Prostate gland (tissue), 2 donors: ENCODE measurements around the gene FAM110A. TPM values are rescaled to one million over a fixed set of nuclear protein-coding genes. Genes with fewer than 3 reads are reported as not detected.

Source experiments
- DNase-seq: peaks from one replicate; pipeline ENCODE4 v3.0.0-alpha.2; 2019; ENCODE audit warnings: low spot score
- H3K27ac ChIP-seq, 2 donors: fragments of 200-600 bp; sonication (generic); 2 replicates each; pipeline ENCODE4 v1.5.1; 2017 to 2019
- H3K27me3 ChIP-seq: fragments of 200-600 bp; sonication (generic); replicated peaks from 2 replicates; pipeline ENCODE4 v1.5.1; 2019; ENCODE audit not compliant: insufficient read depth
- H3K36me3 ChIP-seq, 2 donors: fragments of 200-600 bp; sonication (generic); 1 replicate in 1 of 2; 2 replicates in 1 of 2; pipeline versions ENCODE4 v1.5.1 to v1.8.1; 2017 to 2019
- H3K4me1 ChIP-seq: fragments of 200-600 bp; sonication (generic); replicated peaks from 2 replicates; pipeline ENCODE4 v1.5.1; 2019
- H3K4me3 ChIP-seq, 2 donors: fragments of 200-600 bp; sonication (generic); 2 replicates each; pipeline ENCODE4 v1.5.1; 2017 to 2019
- H3K9me3 ChIP-seq: fragments of 200-600 bp; sonication (generic); 2 replicates; pipeline ENCODE4 v1.5.1; 2017
- CTCF ChIP-seq, 4 experiments: fragments of 200-600 bp in 2 of 4; fragments of 450-650 bp in 2 of 4; sonication (generic) in 2 of 4; IDR thresholded peaks; 1 replicate in 3 of 4; 2 replicates in 1 of 4; pipeline ENCODE4 v1.5.1; 2016 to 2019; ENCODE audit warnings: antibody characterized with exemption in 4 of 4, mild to moderate bottlenecking in 2 of 4, moderate library complexity in 2 of 4
- POLR2A ChIP-seq: fragments of 450-650 bp; IDR thresholded peaks from one replicate; pipeline ENCODE4 v1.6.1; 2016; ENCODE audit warnings: antibody characterized with exemption, mild to moderate bottlenecking
- POLR2AphosphoS5 ChIP-seq: sonication (generic); formaldehyde crosslinking; IDR thresholded peaks from one replicate; pipeline ENCODE4 v1.6.1; 2017; ENCODE audit warnings: antibody characterized with exemption
- WGBS: methylation state at CpG from one replicate; pipeline ENCODE4 v1.1.5; 2018; 5-methylcytosine and 5-hydroxymethylcytosine counted together
- intact Hi-C: fragments of 100-400 bp; cut with DNase I; formaldehyde crosslinking; loops from one replicate; pipeline ENCODE4 v1.14.2; 2022
- total RNA-seq, 2 donors: library from RNA; depleted of rRNA; stranded (reverse); fragments of >200 nt; gene quantifications; one replicate each; pipeline ENCODE4 v1.1.0, GENCODE V29; 2016

The FAM110A gene
- total RNA-seq, 2 donors from 2014 or later = 15.5 to 33.0 TPM

GRCh38 chr20:839626-840025, 6.1 kb downstream of the FAM110A start:
- Histone ChIP-seq H3K4me1 (peaks cover 7% of the 10 kb centered on the region), H3K27ac (no peak overlapping the region), H3K9me3 (no peaks in the 10 kb centered on the region), H3K36me3 (no peaks in the 10 kb centered on the region), H3K27me3 (no peaks in the 10 kb centered on the region), H3K4me3 (no peak overlapping the region)
- no peak for DNase-seq
- intact Hi-C loops = loop anchor here (10.0 kb wide), 1 partner anchor 185 kb away; the partner anchor contains the start of gene SRXN1
- TF ChIP-seq CTCF (IDR thresholded peaks at IDR 0.05) = no peak
- TF ChIP-seq POLR2A = no peak
- TF ChIP-seq POLR2AphosphoS5 = no peak
- WGBS = 92% methylated on average over 11 of the region's 11 CpGs

- Histone ChIP-seq H3K27me3 (no peaks in the 10 kb centered on the region), H3K4me3 (peak overlapping the region in 1 of 2 donors; percentile 63), H3K4me1 (peaks cover 14% of the 10 kb centered on the region), H3K36me3 (no peaks in the 10 kb centered on the region), H3K9me3 (no peaks in the 10 kb centered on the region), H3K27ac (peak overlapping the region in 1 of 2 donors; percentile 92)
- intact Hi-C loops = loop anchor here (10.0 kb wide), 1 partner anchor 186 kb away; the partner anchor contains the start of gene SRXN1
- TF ChIP-seq POLR2A (no peak), CTCF (IDR thresholded peaks at IDR 0.05) (no peak), POLR2AphosphoS5 (no peak)
- WGBS = 88% methylated on average over 7 of the region's 7 CpGs
- no peak for DNase-seq
These were observed 7.0 kb downstream of the FAM110A start for GRCh38 chr20:840503-840857.

GRCh38 chr20:840858-841567, 7.5 kb downstream of the FAM110A start:
- intact Hi-C loops = loop anchor here (10.0 kb wide), 1 partner anchor 186 kb away; the partner anchor contains the start of gene SRXN1
- DNase-seq = peak; percentile 79
- H3K27ac ChIP-seq = peak overlapping the region; percentile 87 to 92
- no peaks in the 10 kb centered on the region for H3K27me3 ChIP-seq
- TF ChIP-seq CTCF (IDR thresholded peaks at IDR 0.05) (no peak), POLR2A (peak; percentile 79), POLR2AphosphoS5 (peak; percentile 55)
- 14% methylated on average over 33 of the region's 59 CpGs for WGBS
- no peaks in the 10 kb centered on the region for H3K9me3 ChIP-seq
- peak overlapping the region; percentile 49 to 63 for H3K4me3 ChIP-seq
- peaks cover 14% of the 10 kb centered on the region for H3K4me1 ChIP-seq
- H3K36me3 ChIP-seq = no peaks in the 10 kb centered on the region

GRCh38 chr20:841568-842546, 8.3 kb downstream of the FAM110A start:
- Histone ChIP-seq H3K9me3 (no peaks in the 10 kb centered on the region), H3K4me1 (peaks cover 17% of the 10 kb centered on the region), H3K4me3 (peak overlapping the region; percentile 49 to 63), H3K27me3 (no peaks in the 10 kb centered on the region), H3K36me3 (no peaks in the 10 kb centered on the region), H3K27ac (peak overlapping the region; percentile 87 to 92)
- peak; percentile 90 for DNase-seq
- intact Hi-C loops = loop anchor here (10.0 kb wide), 1 partner anchor 187 kb away; the partner anchor contains the start of gene SRXN1
- TF ChIP-seq CTCF (IDR thresholded peaks at IDR 0.05) (no peak), POLR2A (peak; percentile 63), POLR2AphosphoS5 (peak; percentile 84)
- 24% methylated on average over 62 of the region's 62 CpGs for WGBS
